Ectodermal cell (in vitro differentiated cells): Measurements from ENCODE around the gene UBE2D4. TPM values are rescaled to one million over a fixed set of nuclear protein-coding genes. Genes with fewer than 3 reads are reported as not detected.
A peak's percentile ranks its signal among the peaks of the same experiment; 100 is the strongest.

ENCODE experiments used
- H3K27ac ChIP-seq: 2 replicates; pipeline ENCODE4 v1.7.0; 2013; ENCODE audit warnings: mild to moderate bottlenecking, low read depth, low read length; ENCODE audit not compliant: insufficient read depth, poor library complexity, severe bottlenecking
- H3K27me3 ChIP-seq: 2 replicates; pipeline ENCODE4 v1.7.0; 2013; ENCODE audit warnings: mild to moderate bottlenecking, low read length; ENCODE audit not compliant: insufficient read depth, control insufficient read depth, poor library complexity, severe bottlenecking
- H3K36me3 ChIP-seq: one replicate; pipeline ENCODE4 v1.7.0; 2013; ENCODE audit warnings: low read length; ENCODE audit not compliant: control insufficient read depth, insufficient read depth
- H3K4me1 ChIP-seq: one replicate; pipeline ENCODE4 v1.7.0; 2013; ENCODE audit warnings: low read length; ENCODE audit not compliant: control insufficient read depth, insufficient read depth
- H3K4me3 ChIP-seq: 2 replicates; pipeline ENCODE4 v1.7.0; 2013; ENCODE audit warnings: low read depth, low read length, control low read depth; ENCODE audit not compliant: insufficient read depth
- H3K9me3 ChIP-seq: 2 replicates; pipeline ENCODE4 v1.7.0; 2013; ENCODE audit warnings: mild to moderate bottlenecking, low read length, moderate library complexity; ENCODE audit not compliant: control insufficient read depth
- WGBS, 2 experiments: methylation state at CpG; one replicate each; pipeline ENCODE4 v1.1.7; 2013; ENCODE audit warnings: missing lambda C conversion rate in 2 of 2; 5-methylcytosine and 5-hydroxymethylcytosine counted together
- polyA plus RNA-seq, 4 experiments: library from polyadenylated mRNA; stranded (reverse); fragments of 50-300 nt; gene quantifications; one replicate each; pipeline ENCODE4 v1.2.3, GENCODE V29; 2013

The UBE2D4 gene
- polyA plus RNA-seq (2013, experiment 1 of 4), result 12.7 TPM
- polyA plus RNA-seq (2013, experiment 2 of 4), result 13.9 TPM
- 9.7 TPM for polyA plus RNA-seq (2013, experiment 3 of 4)
- polyA plus RNA-seq (2013, experiment 4 of 4), result 15.8 TPM

DNA sequence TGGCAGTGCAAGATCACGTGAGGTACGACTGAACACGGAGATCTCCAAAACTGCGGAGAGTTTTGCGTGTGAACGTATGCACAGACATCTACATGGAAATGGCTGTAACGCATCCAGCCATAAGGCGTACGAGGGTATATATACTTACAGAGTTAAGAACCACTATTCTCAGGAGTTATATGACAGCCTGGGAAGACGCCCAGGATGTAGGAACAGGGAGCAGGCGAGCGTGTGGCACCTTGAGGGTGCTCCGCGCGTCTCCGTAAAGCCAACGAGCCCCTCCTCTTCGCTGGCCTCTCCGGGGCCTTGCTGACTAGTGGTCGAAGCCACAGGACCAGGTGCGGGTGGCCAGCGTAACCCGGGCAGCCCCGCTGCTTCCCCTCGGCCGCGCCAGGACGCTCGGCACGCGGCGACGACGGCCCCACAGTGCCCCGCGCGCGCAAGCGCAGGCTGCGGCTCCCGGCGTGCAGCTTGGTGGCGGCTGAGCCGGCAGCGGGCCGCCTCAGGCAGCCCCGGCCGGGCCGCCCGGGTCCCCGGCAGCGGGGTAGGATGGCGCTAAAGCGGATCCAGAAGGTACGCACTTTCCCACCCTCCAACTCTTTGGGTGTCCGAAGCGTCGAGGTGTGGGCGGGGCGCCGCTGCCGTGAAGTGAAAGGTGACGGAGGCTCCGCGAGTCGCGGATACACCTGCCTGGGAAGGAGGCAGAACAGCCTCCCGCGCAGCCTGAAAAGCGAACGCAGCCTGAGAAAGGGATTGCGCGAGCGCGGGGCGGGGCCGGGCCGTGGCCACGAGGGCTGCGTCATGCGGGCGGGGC is at the start of gene UBE2D4:
Gene UBE2D4 (plus strand): TSS at position 453 of the 814 bp plus-strand sequence. CDS start 97 bp downstream, at position 550.
- 8 to 9% methylated on average over 82 of the region's 82 CpGs for WGBS, 2 experiments
- H3K27me3 ChIP-seq, result peaks cover 12% of the 10 kb centered on the region
- no peaks in the 10 kb centered on the region for H3K9me3 ChIP-seq
- H3K4me3 ChIP-seq, result peak within 1 kb of the TSS; percentile 64
- no peaks in the 10 kb centered on the region for H3K36me3 ChIP-seq
- peak within 1 kb of the TSS; percentile 38 for H3K27ac ChIP-seq
- peaks cover 4% of the 10 kb centered on the region for H3K4me1 ChIP-seq

- no peak overlapping the region for H3K4me3 ChIP-seq
- 91 to 93% methylated on average over 29 of the region's 29 CpGs for WGBS, 2 experiments
- H3K4me1 ChIP-seq, result peaks cover 7% of the 10 kb centered on the region
- no peaks in the 10 kb centered on the region for H3K27me3 ChIP-seq
- no peaks in the 10 kb centered on the region for H3K9me3 ChIP-seq
- H3K36me3 ChIP-seq, result no peaks in the 10 kb centered on the region
- no peak overlapping the region for H3K27ac ChIP-seq
These were observed 49.1 kb upstream of the UBE2D4 start for GRCh38 chr7:43876976-43877745.

DNA sequence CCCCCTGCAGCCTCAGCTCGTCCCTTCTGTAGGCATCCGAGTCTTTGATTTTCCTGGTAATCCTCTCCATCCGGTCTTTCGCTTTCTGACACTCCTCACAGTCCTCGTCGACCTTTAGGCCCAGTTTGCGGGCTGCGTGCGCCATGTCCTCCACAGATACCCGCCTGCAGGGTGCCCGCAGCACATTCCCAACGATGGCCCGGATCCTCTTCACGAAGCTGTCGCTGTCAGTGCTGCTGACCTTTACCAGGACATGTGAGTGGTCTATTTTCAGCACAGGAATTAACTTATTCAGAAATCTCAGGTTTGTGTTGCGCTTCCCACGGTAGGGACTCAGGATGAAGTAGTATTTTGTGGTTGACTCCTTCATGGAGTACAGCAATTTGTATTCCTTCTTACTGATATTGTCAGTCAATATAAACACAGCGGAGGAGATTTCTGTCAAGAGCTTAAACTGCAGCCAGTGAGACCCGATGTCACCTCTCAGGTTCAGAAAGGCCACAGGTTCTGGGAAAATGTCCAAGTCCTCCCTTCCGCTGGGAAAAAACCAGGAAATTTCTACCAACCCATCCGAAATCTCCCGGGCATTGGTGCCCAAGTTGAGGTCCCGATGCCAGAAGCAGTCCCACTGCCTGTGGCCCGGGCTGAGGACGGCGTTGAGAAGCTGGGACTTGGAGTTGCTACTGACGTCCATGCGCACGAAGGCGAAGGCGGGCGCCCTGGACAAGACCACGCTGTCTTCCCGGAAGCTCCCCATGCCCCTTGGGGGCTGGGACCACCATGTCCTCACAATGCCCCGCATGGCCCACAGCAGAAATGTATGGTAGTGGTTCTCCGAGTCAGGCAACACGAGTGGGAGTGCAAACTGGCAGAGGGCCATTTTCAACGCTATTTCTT is 48.0 kb upstream of the UBE2D4 start:
- WGBS, 2 experiments, result 95 to 96% methylated on average over 38 of the region's 38 CpGs
- no peak overlapping the region for H3K4me3 ChIP-seq
- H3K27me3 ChIP-seq, result no peaks in the 10 kb centered on the region
- H3K27ac ChIP-seq, result no peak overlapping the region
- no peaks in the 10 kb centered on the region for H3K9me3 ChIP-seq
- no peaks in the 10 kb centered on the region for H3K36me3 ChIP-seq
- no peaks in the 10 kb centered on the region for H3K4me1 ChIP-seq

DNA sequence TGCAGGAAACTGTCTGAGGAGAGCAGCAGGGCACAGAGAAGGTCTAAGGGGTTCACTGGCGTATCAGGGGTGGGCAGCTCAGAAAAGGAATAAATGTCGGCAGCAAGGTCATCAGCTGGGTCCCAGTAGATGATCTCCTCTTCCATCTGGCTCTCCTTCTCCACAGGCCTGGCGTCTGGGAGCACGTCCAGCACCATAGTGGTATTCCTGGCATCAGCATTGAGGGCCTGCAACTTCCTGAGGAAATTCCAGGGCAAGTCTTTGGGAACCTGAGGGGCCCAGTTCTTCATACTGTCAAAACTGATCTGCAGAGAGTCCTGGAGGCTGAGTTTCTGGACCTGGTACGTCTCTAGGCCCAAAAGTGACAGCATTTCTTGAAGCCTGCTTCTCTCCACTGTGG is 47.4 kb upstream of the UBE2D4 start:
- H3K4me1 ChIP-seq, result no peaks in the 10 kb centered on the region
- no peak overlapping the region for H3K27ac ChIP-seq
- no peak overlapping the region for H3K4me3 ChIP-seq
- H3K9me3 ChIP-seq, result no peaks in the 10 kb centered on the region
- no peaks in the 10 kb centered on the region for H3K27me3 ChIP-seq
- 88 to 93% methylated on average over 5 of the region's 5 CpGs for WGBS, 2 experiments
- no peaks in the 10 kb centered on the region for H3K36me3 ChIP-seq

DNA sequence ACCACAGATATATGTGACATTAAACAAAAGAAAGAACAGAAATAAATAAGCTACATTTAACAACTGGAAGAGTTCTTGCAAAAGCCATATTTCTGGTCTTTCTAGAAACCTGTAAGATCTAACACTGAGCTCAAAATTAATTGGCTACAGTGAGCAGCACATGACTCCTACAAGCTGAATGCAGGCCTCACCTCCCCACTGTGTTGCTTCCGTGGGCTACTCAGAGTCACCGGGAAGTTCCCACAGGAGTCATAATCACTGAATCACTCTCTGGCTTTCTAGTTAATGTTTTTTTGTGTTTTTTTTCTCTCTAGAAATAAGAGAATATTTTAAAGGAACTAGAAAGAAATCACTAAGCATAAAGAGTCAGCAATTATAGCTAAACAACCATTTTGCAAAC is 46.8 kb upstream of the UBE2D4 start:
- Histone ChIP-seq H3K36me3 (no peaks in the 10 kb centered on the region), H3K27me3 (no peaks in the 10 kb centered on the region), H3K4me1 (no peaks in the 10 kb centered on the region), H3K4me3 (no peak overlapping the region), H3K9me3 (no peaks in the 10 kb centered on the region), H3K27ac (no peak overlapping the region)
- WGBS, 2 experiments, result 97 to 100% methylated on average over 1 to 2 of the region's 2 CpGs

DNA sequence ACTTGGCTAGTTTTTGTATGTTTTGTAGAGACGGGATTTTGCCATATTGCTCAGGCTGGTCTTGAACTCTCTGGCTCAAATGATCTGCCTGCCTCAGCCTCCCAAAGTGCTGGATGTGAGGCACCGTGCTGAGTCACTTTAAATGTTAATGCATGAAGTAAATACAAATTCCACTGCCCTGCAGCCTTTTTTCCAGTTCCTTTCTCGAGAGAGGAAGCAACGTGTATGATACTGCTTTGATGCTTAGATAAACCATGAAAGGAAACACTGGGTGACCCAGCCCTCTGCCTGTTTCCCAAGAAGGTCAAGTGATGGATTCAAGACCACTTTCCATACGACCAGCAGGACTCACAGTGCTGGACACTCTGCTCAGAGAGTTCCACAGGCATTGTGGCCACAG is 45.6 kb upstream of the UBE2D4 start:
- Histone ChIP-seq H3K4me3 (no peak overlapping the region), H3K27me3 (no peaks in the 10 kb centered on the region), H3K36me3 (peaks cover 2% of the 10 kb centered on the region), H3K4me1 (no peaks in the 10 kb centered on the region), H3K9me3 (no peaks in the 10 kb centered on the region), H3K27ac (no peak overlapping the region)
- WGBS, 2 experiments, result 67 to 69% methylated on average over 5 of the region's 5 CpGs

- WGBS, 2 experiments, result 93 to 96% methylated on average over 4 of the region's 4 CpGs
- H3K27ac ChIP-seq, result no peak overlapping the region
- H3K4me1 ChIP-seq, result no peaks in the 10 kb centered on the region
- no peak overlapping the region for H3K4me3 ChIP-seq
- H3K27me3 ChIP-seq, result no peaks in the 10 kb centered on the region
- H3K9me3 ChIP-seq, result no peaks in the 10 kb centered on the region
- peaks cover 3% of the 10 kb centered on the region for H3K36me3 ChIP-seq
These were observed 42.0 kb upstream of the UBE2D4 start for GRCh38 chr7:43884209-43884608.

- no peaks in the 10 kb centered on the region for H3K27me3 ChIP-seq
- no peaks in the 10 kb centered on the region for H3K4me1 ChIP-seq
- no peak overlapping the region for H3K4me3 ChIP-seq
- H3K9me3 ChIP-seq, result no peaks in the 10 kb centered on the region
- no peak overlapping the region for H3K27ac ChIP-seq
- H3K36me3 ChIP-seq, result peaks cover 3% of the 10 kb centered on the region
- WGBS, 2 experiments, result 92 to 95% methylated on average over 4 of the region's 4 CpGs
These were observed 41.6 kb upstream of the UBE2D4 start for GRCh38 chr7:43884617-43885016.

DNA sequence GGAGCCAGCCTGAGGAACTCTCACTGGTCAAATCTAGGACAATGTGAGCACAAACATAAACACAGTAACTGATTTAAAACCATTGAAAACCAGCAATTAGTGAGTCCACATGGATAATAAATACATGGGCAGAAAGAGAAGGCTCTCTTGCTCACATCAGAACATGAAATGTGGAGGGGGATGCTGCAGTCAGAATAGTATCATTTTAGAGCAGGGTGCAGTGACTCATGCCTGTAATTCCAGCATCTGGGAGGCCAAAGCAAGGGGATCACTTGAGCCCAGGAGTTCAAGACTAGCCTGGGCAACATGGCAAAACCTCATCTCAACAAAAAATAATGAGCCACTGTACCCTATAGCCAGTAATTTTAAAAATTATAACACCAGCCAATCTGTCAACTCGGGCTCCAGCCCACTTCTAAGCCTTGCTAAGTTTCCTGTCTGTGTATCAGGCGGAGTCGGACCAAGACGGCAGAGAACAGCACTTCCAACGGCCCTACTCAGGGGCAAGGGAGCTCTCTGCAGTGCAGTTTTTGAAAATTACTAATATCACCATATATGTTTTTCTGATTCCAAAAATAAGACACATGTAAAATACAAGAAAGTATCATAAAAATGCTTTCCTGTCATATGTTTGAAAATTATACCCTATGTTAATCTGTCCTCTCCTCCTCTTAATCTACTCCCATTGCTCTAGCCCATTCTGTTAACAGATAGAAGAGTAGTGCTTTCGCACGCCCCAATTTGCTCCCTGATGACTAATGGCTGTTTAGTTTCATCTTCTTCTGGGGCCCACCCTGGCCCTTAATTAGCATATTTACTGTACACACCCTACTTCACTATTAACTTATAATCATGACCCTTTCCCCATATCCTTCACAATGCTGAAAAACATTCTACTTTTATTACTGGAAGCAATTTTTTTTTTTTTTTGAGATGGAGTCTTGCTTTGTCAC is 37.0 kb upstream of the UBE2D4 start:
- H3K4me3 ChIP-seq, result no peak overlapping the region
- H3K4me1 ChIP-seq, result no peaks in the 10 kb centered on the region
- no peaks in the 10 kb centered on the region for H3K9me3 ChIP-seq
- no peak overlapping the region for H3K27ac ChIP-seq
- H3K27me3 ChIP-seq, result no peaks in the 10 kb centered on the region
- peaks cover 3% of the 10 kb centered on the region for H3K36me3 ChIP-seq
- 89 to 93% methylated on average over 7 of the region's 7 CpGs for WGBS, 2 experiments
